Measurements from ENCODE around the gene LIPC. TPM values are rescaled to one million over a fixed set of nuclear protein-coding genes. Genes with fewer than 3 reads are reported as not detected.

The LIPC gene
- polyA plus RNA-seq, 2 of the 4 experiments (the other 2 are of a cell fraction): 0.13 to 0.30 TPM

- POLR2A ChIA-PET: no interaction called here
- WGBS (ENCODE audit: missing lambda C conversion rate): 88% methylated on average over 4 of the region's 4 CpGs
- H3K4me1 ChIP-seq: no peaks in the 10 kb centered on the region
- H3K4me3 ChIP-seq: no peak overlapping the region
- ATAC-seq (no peak), FAIRE-seq (no peak), DNase-seq (ENCODE audit: low read depth in 1 of 2, low spot score in 1 of 2) (no peak)
- H3K4me2 ChIP-seq: no peak overlapping the region
- peaks cover 22% of the 10 kb centered on the region for H3K9me3 ChIP-seq
- CTCF ChIA-PET: interaction anchor here (0.6 to 1.3 kb wide), 6 partner anchors 9 to 259 kb away, joined by 3 to 4 read pairs (median 3); no protein-coding TSS in a partner anchor
- H3K27ac ChIP-seq: no peak overlapping the region
- TF ChIP-seq EP300 (IDR thresholded peaks at IDR 0.05) (no peak), HOXA7 (CRISPR knock-in tag; IDR thresholded peaks at IDR 0.05) (no peak), EHMT2 (IDR thresholded peaks at IDR 0.05; ENCODE audit: low read depth) (no peak), REST (IDR thresholded peaks at IDR 0.05) (no peak), FOXS1 (CRISPR knock-in tag; IDR thresholded peaks at IDR 0.05) (no peak), ZSCAN20 (CRISPR knock-in tag; IDR thresholded peaks at IDR 0.05) (no peak), MAX (IDR thresholded peaks at IDR 0.05) (no peak), TP53 (CRISPR knock-in tag; IDR thresholded peaks at IDR 0.05) (no peak), KDM5A (IDR thresholded peaks at IDR 0.05) (no peak), RNF2 (IDR thresholded peaks at IDR 0.05; ENCODE audit: borderline replicate concordance, low read depth) (no peak), RARB (CRISPR knock-in tag; IDR thresholded peaks at IDR 0.05) (no peak), EHF (CRISPR knock-in tag; IDR thresholded peaks at IDR 0.05) (no peak), KDM1A (IDR thresholded peaks at IDR 0.05; ENCODE audit: low read depth) (no peak), HMGXB4 (CRISPR knock-in tag; IDR thresholded peaks at IDR 0.05; ENCODE audit: borderline replicate concordance) (no peak), MAZ (IDR thresholded peaks at IDR 0.05; ENCODE audit: borderline replicate concordance, low read depth, low read length) (no peak), MAFK (IDR thresholded peaks at IDR 0.05; ENCODE audit: partially characterized antibody) (no peak), NPAS2 (CRISPR knock-in tag; IDR thresholded peaks at IDR 0.05; ENCODE audit: borderline replicate concordance) (no peak), CHD4 (IDR thresholded peaks at IDR 0.05; ENCODE audit: borderline replicate concordance) (no peak)
These were observed 55.4 kb downstream of the LIPC start for GRCh38 chr15:58487041-58487723.

- peaks cover 22% of the 10 kb centered on the region for H3K9me3 ChIP-seq
- DNase-seq (ENCODE audit: low read depth in 1 of 2, low spot score in 1 of 2) (no peak), FAIRE-seq (no peak), ATAC-seq (no peak)
- H3K4me1 ChIP-seq: no peaks in the 10 kb centered on the region
- CTCF ChIA-PET: interaction anchor here (0.6 to 1.3 kb wide), 6 partner anchors 8 to 260 kb away, joined by 3 to 4 read pairs (median 3); no protein-coding TSS in a partner anchor
- H3K27ac ChIP-seq: no peak overlapping the region
- H3K4me3 ChIP-seq: no peak overlapping the region
- 38% methylated on average over 3 of the region's 3 CpGs for WGBS (ENCODE audit: missing lambda C conversion rate)
- H3K4me2 ChIP-seq: no peak overlapping the region
- POLR2A ChIA-PET: no interaction called here
- TF ChIP-seq KDM1A (IDR thresholded peaks at IDR 0.05; ENCODE audit: low read depth): no peak
- no peak for TF ChIP-seq EP300 (IDR thresholded peaks at IDR 0.05)
- TF ChIP-seq PHF8 (IDR thresholded peaks at IDR 0.05; ENCODE audit: borderline replicate concordance, low read depth): no peak
- TF ChIP-seq SMC3 (IDR thresholded peaks at IDR 0.05): no peak
- TF ChIP-seq RAD21 (conservative IDR thresholded peaks at IDR 0.05 in 1 of 2, IDR thresholded peaks at IDR 0.05 in 1 of 2): no peak
- TF ChIP-seq ZNF302 (CRISPR knock-in tag; IDR thresholded peaks at IDR 0.05): no peak
- no peak for TF ChIP-seq EHF (CRISPR knock-in tag; IDR thresholded peaks at IDR 0.05)
- no peak for TF ChIP-seq JUN (IDR thresholded peaks at IDR 0.05)
- no peak for TF ChIP-seq FOSL2 (IDR thresholded peaks at IDR 0.05)
- TF ChIP-seq FOSL2 (CRISPR knock-in tag; IDR thresholded peaks at IDR 0.05): no peak
- no peak for TF ChIP-seq E2F6 (IDR thresholded peaks at IDR 0.05; ENCODE audit: borderline replicate concordance, low read depth)
- TF ChIP-seq MAX (IDR thresholded peaks at IDR 0.05): no peak
- TF ChIP-seq ZSCAN20 (CRISPR knock-in tag; IDR thresholded peaks at IDR 0.05): no peak
- no peak for TF ChIP-seq JUNB (IDR thresholded peaks at IDR 0.05)
- no peak for TF ChIP-seq POLR2A (IDR thresholded peaks at IDR 0.05; ENCODE audit: low read length)
- TF ChIP-seq HES2 (IDR thresholded peaks at IDR 0.05): no peak
- no peak for TF ChIP-seq HOXB5 (CRISPR knock-in tag; IDR thresholded peaks at IDR 0.05)
These were observed 55.9 kb downstream of the LIPC start for GRCh38 chr15:58487724-58488120.
